MM.1S (cell line): ENCODE measurements around the gene USP17L12.
"Not testable (repeated sequence)": the region's sequence is repeated elsewhere in the genome, so short reads cannot be mapped to it uniquely, and the experiment has no call there.

ENCODE experiments used
- DNase-seq: peaks from one replicate; pipeline ENCODE4 v3.0.0-alpha.2; 2015
- H2AFZ ChIP-seq: fragments of 300-600 bp; sonication (generic); 2 replicates; pipeline ENCODE4 v1.6.0; 2016; ENCODE audit warnings: antibody characterized with exemption, low read length
- H3F3A ChIP-seq: fragments of 300-600 bp; sonication (generic); 2 replicates; pipeline ENCODE4 v1.6.1; 2016; ENCODE audit warnings: mild to moderate bottlenecking, antibody characterized with exemption, low read length, moderate library complexity, mixed read lengths; ENCODE audit not compliant: insufficient read depth
- H3K27ac ChIP-seq: fragments of 300-600 bp; sonication (generic); 2 replicates; pipeline ENCODE4 v1.5.1; 2016; ENCODE audit warnings: mild to moderate bottlenecking, low read length
- H3K27me3 ChIP-seq: fragments of 300-600 bp; sonication (generic); replicated peaks from 2 replicates; pipeline ENCODE4 v1.6.0; 2016; ENCODE audit warnings: low read length; ENCODE audit not compliant: insufficient read depth
- H3K36me3 ChIP-seq: fragments of 300-600 bp; sonication (generic); replicated peaks from 2 replicates; pipeline ENCODE4 v1.6.1; 2016; ENCODE audit warnings: mild to moderate bottlenecking, low read length, mixed read lengths; ENCODE audit not compliant: insufficient read depth
- H3K4me1 ChIP-seq: fragments of 300-600 bp; sonication (generic); 2 replicates; pipeline ENCODE4 v1.6.1; 2016; ENCODE audit warnings: low read length, mixed read lengths
- H3K4me2 ChIP-seq: fragments of 300-600 bp; sonication (generic); 2 replicates; pipeline ENCODE4 v1.6.0; 2016; ENCODE audit warnings: low read depth, low read length
- H3K4me3 ChIP-seq: fragments of 300-600 bp; sonication (generic); 2 replicates; pipeline ENCODE4 v1.5.1; 2016; ENCODE audit warnings: low read length, mixed read lengths
- H3K79me2 ChIP-seq: fragments of 300-600 bp; sonication (generic); 2 replicates; pipeline ENCODE4 v1.6.1; 2016; ENCODE audit warnings: mixed run types, low read length, mixed read lengths
- H3K9ac ChIP-seq: fragments of 300-600 bp; sonication (generic); 2 replicates; pipeline ENCODE4 v1.6.1; 2016; ENCODE audit warnings: low read length, mixed read lengths
- H3K9me2 ChIP-seq: fragments of 300-600 bp; sonication (generic); replicated peaks from 2 replicates; pipeline ENCODE4 v1.6.1; 2016; ENCODE audit warnings: mild to moderate bottlenecking, low read length, mixed read lengths; ENCODE audit not compliant: insufficient read depth
- H3K9me3 ChIP-seq: fragments of 300-600 bp; sonication (generic); replicated peaks from 2 replicates; pipeline ENCODE4 v1.6.1; 2016; ENCODE audit warnings: mild to moderate bottlenecking, low read length, mixed read lengths; ENCODE audit not compliant: insufficient read depth
- H4K20me1 ChIP-seq: fragments of 300-600 bp; sonication (generic); 2 replicates; pipeline ENCODE4 v1.6.1; 2016; ENCODE audit warnings: mild to moderate bottlenecking, low read length, moderate library complexity, mixed read lengths; ENCODE audit not compliant: insufficient read depth

USP17L12 gene, protein sequence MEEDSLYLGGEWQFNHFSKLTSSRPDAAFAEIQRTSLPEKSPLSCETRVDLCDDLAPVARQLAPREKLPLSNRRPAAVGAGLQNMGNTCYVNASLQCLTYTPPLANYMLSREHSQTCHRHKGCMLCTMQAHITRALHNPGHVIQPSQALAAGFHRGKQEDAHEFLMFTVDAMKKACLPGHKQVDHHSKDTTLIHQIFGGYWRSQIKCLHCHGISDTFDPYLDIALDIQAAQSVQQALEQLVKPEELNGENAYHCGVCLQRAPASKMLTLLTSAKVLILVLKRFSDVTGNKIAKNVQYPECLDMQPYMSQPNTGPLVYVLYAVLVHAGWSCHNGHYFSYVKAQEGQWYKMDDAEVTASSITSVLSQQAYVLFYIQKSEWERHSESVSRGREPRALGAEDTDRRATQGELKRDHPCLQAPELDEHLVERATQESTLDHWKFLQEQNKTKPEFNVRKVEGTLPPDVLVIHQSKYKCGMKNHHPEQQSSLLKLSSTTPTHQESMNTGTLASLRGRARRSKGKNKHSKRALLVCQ

DNA sequence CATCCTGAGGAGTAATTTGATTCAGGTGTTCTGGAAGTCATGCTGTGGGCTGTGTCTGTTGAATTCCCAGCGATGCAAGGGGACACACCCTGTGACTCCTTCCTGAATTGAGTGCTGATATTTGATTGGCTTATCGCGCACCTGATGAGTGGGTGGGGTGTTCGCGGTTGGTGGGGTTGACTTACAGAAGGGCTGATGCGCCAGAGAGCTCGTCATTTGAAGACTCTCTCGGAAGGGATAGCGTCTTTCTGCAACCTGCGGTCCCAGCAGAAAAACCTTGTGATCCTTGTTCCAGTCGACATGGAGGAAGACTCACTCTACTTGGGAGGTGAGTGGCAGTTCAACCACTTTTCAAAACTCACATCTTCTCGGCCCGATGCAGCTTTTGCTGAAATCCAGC lies at the start of gene USP17L12:
TSS of gene USP17L12 (plus strand) at position 301 of the 400 bp plus-strand sequence. CDS start at position 301, 0 bp downstream.
- DNase-seq, H3K9ac ChIP-seq, H3K4me2 ChIP-seq, H2AFZ ChIP-seq, H3K27ac ChIP-seq, H3K79me2 ChIP-seq, H4K20me1 ChIP-seq, H3K9me2 ChIP-seq, H3F3A ChIP-seq, H3K27me3 ChIP-seq, H3K36me3 ChIP-seq, H3K4me3 ChIP-seq, H3K9me3 ChIP-seq, H3K4me1 ChIP-seq: not testable (repeated sequence)

DNA sequence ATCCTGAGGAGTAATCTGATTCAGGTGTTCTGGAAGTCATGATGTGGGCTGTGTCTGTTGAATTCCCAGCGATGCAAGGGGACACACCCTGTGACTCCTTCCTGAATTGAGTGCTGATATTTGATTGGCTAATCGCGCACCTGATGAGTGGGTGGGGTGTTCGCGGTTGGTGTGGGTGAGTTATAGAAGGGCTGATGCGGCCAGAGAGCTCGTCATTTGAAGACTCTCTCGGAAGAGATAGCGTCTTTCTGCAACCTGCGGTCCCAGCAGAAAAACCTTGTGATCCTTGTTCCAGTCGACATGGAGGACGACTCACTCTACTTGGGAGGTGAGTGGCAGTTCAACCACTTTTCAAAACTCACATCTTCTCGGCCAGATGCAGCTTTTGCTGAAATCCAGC lies 9.6 kb upstream of the USP17L12 start, which contains the start of gene USP17L10:
TSS of gene USP17L10 (plus strand) at position 301 of the 400 bp plus-strand sequence. CDS start at position 301, 0 bp downstream.
- H4K20me1 ChIP-seq, H3K27me3 ChIP-seq, H3K27ac ChIP-seq: not testable (repeated sequence)

DNA sequence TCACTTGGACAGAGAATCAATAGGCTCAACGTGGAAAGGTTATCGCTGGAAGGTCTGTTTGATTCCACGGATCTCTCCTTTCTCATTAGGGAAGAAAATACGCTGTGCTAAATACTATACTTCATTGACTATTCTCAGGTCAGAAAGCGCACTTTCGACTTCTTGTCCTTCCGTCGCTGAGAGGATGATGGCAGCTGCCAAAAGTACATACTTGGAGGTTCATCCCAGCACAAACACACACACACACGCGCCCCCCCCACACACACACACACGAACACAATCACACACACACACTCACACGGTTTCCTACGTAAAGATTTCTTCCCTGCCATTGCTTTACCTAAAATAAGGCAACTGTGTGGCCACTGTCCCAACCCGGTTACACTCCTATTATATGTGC lies 5.3 kb upstream of the USP17L12 start:
- not testable (repeated sequence) for H3K36me3 ChIP-seq, H3K4me3 ChIP-seq, H3K4me1 ChIP-seq, H2AFZ ChIP-seq, H3K79me2 ChIP-seq, H3K4me2 ChIP-seq, H3K27me3 ChIP-seq, H3K9ac ChIP-seq, H3K9me3 ChIP-seq, H3F3A ChIP-seq, DNase-seq, H3K9me2 ChIP-seq, H4K20me1 ChIP-seq, H3K27ac ChIP-seq

More for the DNA sequence above, 9.6 kb upstream of the USP17L12 start, which contains the start of gene USP17L10:
- H3F3A ChIP-seq, H2AFZ ChIP-seq, H3K4me3 ChIP-seq, H3K4me2 ChIP-seq, DNase-seq, H3K4me1 ChIP-seq, H3K9ac ChIP-seq, H3K9me2 ChIP-seq, H3K79me2 ChIP-seq, H3K9me3 ChIP-seq, H3K36me3 ChIP-seq: not testable (repeated sequence)

DNA sequence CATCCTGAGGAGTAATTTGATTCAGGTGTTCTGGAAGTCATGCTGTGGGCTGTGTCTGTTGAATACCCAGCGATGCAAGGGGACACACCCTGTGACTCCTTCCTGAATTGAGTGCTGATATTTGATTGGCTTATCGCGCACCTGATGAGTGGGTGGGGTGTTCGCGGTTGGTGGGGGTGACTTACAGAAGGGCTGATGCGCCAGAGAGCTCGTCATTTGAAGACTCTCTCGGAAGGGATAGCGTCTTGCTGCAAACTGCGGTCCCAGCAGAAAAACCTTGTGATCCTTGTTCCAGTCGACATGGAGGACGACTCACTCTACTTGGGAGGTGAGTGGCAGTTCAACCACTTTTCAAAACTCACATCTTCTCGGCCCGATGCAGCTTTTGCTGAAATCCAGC lies 4.8 kb upstream of the USP17L12 start, which contains the start of gene USP17L11:
TSS of gene USP17L11 (plus strand) at position 301 of the 400 bp plus-strand sequence. CDS start at position 301, 0 bp downstream.
- H3K9ac ChIP-seq, H3K4me1 ChIP-seq, H3K4me2 ChIP-seq, H4K20me1 ChIP-seq, H3K9me2 ChIP-seq, H3K27ac ChIP-seq, DNase-seq, H3K36me3 ChIP-seq, H3K27me3 ChIP-seq, H3F3A ChIP-seq, H3K9me3 ChIP-seq, H2AFZ ChIP-seq, H3K4me3 ChIP-seq, H3K79me2 ChIP-seq: not testable (repeated sequence)

DNA sequence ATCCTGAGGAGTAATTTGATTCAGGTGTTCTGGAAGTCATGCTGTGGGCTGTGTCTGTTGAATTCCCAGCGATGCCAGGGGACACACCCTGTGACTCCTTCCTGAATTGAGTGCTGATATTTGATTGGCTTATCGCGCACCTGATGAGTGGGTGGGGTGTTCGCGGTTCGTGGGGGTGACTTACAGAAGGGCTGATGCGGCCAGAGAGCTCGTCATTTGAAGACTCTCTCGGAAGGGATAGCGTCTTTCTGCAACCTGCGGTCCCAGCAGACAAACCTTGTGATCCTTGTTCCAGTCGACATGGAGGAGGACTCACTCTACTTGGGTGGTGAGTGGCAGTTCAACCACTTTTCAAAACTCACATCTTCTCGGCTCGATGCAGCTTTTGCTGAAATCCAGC lies 4.6 kb downstream of the USP17L12 start, which contains the start of gene USP17L13:
TSS of gene USP17L13 (plus strand) at position 301 of the 400 bp plus-strand sequence. CDS start at position 301, 0 bp downstream.
- not testable (repeated sequence) for H4K20me1 ChIP-seq, H3K4me1 ChIP-seq, H3K36me3 ChIP-seq, H2AFZ ChIP-seq, H3K4me3 ChIP-seq, H3K27ac ChIP-seq, H3K79me2 ChIP-seq, H3K4me2 ChIP-seq, H3F3A ChIP-seq, H3K9me3 ChIP-seq, H3K9ac ChIP-seq, H3K9me2 ChIP-seq, DNase-seq, H3K27me3 ChIP-seq

DNA sequence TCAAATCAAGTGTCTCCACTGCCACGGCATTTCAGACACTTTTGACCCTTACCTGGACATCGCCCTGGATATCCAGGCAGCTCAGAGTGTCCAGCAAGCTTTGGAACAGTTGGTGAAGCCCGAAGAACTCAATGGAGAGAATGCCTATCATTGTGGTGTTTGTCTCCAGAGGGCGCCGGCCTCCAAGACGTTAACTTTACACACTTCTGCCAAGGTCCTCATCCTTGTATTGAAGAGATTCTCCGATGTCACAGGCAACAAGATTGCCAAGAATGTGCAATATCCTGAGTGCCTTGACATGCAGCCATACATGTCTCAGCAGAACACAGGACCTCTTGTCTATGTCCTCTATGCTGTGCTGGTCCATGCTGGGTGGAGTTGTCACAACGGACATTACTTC lies 10.3 kb downstream of the USP17L12 start:
- H2AFZ ChIP-seq, DNase-seq, H3K27ac ChIP-seq, H3K79me2 ChIP-seq, H3K4me3 ChIP-seq, H3K9me3 ChIP-seq, H3K36me3 ChIP-seq, H3F3A ChIP-seq, H4K20me1 ChIP-seq, H3K27me3 ChIP-seq, H3K4me2 ChIP-seq, H3K9me2 ChIP-seq, H3K4me1 ChIP-seq, H3K9ac ChIP-seq: not testable (repeated sequence)

DNA sequence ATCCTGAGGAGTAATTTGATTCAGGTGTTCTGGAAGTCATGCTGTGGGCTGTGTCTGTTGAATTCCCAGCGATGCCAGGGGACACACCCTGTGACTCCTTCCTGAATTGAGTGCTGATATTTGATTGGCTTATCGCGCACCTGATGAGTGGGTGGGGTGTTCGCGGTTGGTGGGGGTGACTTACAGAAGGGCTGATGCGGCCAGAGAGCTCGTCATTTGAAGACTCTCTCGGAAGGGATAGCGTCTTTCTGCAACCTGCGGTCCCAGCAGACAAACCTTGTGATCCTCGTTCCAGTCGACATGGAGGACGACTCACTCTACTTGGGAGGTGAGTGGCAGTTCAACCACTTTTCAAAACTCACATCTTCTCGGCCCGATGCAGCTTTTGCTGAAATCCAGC lies 14.1 kb downstream of the USP17L12 start, which contains the start of gene USP17L15:
TSS of gene USP17L15 (plus strand) at position 301 of the 400 bp plus-strand sequence. CDS start at position 301, 0 bp downstream.
- not testable (repeated sequence) for H3K4me2 ChIP-seq, H3K79me2 ChIP-seq, H3K9me2 ChIP-seq, H4K20me1 ChIP-seq, H2AFZ ChIP-seq, H3K9ac ChIP-seq, H3F3A ChIP-seq, DNase-seq, H3K9me3 ChIP-seq, H3K27ac ChIP-seq, H3K4me1 ChIP-seq, H3K4me3 ChIP-seq, H3K36me3 ChIP-seq, H3K27me3 ChIP-seq

DNA sequence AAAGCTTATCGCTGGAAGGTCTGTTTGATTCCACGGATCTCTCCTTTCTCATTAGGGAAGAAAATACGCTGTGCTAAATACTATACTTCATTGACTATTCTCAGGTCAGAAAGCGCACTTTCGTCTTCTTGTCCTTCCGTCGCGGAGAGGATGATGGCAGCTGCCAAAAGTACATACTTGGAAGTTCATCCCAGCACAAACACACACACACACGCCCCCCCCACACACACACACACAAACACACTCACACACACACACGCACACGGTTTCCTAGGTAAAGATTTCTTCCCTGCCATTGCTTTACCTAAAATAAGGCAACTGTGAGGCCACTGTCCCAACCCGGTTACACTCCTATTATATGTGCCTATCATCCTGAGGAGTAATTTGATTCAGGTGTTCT lies 18.5 kb downstream of the USP17L12 start:
- H2AFZ ChIP-seq, H3K27ac ChIP-seq, H3K4me1 ChIP-seq, H3K4me3 ChIP-seq, H3K27me3 ChIP-seq, H3K36me3 ChIP-seq, H4K20me1 ChIP-seq, H3K79me2 ChIP-seq, H3K9me2 ChIP-seq, H3F3A ChIP-seq, H3K9ac ChIP-seq, H3K4me2 ChIP-seq, H3K9me3 ChIP-seq: not testable (repeated sequence)
- DNase-seq: peak; percentile 0
